Measurements from ENCODE around the gene DNASE2.

The DNASE2 gene

DNA sequence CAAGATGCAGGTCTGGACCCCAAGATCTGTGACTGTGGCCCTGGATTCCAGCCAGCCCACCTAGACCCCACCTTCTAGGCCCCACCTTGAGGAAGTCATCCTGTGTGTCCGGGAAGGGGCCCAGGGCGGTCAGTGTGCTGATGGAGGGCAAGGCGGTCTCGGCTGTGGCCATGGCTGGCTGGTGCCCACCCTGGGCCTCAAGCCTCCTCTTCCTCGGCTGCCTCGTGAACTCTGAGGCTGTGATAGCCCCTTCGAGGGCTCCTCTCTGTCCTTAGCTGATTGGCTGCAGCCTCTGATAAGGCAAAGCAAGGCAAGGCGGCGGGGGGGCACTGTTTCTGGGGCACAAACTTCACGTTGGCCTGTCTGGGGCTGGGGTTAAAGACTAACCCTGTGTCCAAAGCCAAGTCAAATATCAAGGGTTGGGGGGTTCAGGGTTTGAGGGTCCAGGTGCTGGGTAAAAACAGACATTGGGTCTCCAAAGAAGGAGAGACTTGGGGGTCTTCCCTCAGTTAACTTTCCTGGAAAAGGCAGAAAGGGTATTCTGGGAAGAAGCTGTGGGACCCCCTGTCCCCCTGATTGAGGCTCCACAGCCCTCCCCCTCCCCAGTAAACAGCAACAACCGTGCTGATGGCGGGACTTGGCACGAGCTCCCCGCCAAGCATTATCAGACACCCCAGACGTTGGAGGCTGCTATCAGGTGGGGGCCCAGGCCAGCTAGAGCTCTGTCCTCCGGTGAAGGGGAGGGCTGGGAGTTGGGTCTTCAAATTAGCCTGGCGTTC, 5.9 kb upstream of the DNASE2 start, which contains the start of gene KLF1:
TSS of gene KLF1 (minus strand) at position 233 of the 779 bp plus-strand sequence. CDS start at position 172, 61 bp downstream.
- DNase-seq (ENCODE audit: extremely low read depth in 1 of 2, low read depth in 1 of 2), result no peak

DNA sequence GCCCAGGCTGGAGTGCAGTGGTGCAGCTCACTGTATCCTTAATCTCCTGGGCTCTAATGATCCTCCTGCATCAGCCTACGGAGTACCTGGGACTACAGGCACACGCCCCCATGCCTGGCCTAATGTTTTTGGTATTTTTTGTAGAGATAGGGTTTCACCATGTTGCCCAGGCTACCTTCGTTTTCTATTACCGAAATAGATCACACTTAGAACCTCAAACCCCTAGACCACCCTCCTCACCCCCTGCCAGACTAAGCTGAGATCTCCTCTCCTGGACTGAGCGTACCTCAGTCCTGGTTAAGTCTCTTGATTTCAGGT, 5.4 kb upstream of the DNASE2 start:
- no peak for DNase-seq (ENCODE audit: extremely low read depth in 1 of 2, low read depth in 1 of 2)

DNA sequence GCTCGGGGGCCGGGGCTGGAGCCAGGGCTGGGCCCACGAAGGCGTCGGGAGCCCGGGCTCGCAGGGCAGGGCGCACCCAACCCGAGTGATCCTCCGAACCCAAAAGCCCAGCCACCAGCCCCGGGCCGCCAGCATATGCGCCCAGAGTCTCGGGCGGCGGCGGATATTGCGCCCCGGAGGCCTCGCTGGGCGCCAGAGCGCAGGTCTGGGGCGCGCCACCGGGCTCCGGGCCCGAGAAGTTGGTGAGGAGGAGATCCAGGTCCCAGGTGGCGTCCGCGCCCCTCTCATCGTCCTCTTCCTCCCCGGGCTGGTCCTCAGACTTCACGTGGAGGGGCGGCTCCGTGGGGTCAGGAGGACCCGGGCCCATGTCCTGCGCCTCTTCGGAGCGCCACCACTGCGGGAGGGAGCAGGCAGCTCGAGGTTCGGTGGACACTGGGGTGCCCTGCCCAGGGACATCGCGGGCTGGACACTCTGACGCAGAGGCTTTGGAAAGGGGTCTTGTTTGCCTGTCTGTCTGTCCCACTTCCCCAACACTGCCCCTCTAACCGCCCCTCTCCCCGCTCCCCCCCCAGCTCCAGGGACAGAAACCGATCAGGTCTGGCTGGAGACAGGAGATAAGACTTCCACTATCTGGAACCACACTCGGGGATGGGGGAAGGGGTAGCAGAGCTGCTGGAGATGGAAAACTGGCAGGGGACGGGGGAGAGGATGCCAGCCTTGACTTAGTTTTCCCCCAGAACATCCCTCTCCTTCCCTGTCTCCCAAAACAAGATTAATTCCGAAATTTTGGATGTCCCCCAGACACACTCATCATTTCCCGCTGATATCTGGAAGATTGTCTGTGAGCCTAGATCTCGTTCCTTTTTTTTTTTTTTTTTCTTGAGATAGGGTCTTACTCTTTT, 4.8 kb upstream of the DNASE2 start:
- no peak for DNase-seq (ENCODE audit: extremely low read depth in 1 of 2, low read depth in 1 of 2)

DNA sequence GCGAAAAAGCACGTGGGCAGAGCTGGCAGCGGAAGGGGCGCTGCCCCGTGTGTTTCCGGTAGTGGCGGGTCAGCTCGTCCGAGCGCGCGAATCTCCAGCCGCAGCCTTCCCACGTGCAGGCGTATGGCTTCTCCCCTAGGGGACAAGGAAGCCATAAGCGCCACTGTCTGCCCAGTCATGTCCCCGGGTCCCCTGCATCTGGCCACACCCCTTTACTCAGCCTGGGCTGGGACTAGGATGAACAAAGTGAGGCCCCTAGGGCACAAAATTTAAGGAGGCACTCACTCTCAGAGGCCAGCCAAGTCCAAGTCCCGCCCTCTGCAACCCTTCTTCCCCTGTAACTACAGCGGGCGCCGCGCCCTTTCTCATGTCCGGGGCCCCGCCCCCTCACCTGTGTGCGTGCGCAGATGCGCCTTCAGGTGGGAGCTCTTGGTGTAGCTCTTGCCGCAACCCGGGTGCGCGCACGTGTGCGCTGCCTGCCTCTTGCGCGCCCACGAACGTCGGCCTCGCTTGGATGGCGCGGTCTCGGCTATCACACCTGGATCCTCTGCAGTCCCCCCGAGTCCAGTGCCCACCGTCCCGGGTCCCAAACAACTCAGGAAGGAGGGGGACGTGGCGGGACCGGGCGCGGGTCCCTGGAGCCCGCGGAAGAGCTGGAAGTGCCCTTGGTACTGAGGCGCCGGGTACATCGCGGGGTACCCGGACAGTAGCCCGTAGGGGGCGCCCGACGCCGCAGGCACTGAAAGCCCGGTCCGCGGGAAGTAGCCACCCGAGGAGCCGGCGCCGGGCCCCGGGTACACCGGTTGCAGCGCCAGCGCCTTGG, 3.9 kb upstream of the DNASE2 start:
- DNase-seq (ENCODE audit: extremely low read depth in 1 of 2, low read depth in 1 of 2), result peak; percentile 71 to 91

DNA sequence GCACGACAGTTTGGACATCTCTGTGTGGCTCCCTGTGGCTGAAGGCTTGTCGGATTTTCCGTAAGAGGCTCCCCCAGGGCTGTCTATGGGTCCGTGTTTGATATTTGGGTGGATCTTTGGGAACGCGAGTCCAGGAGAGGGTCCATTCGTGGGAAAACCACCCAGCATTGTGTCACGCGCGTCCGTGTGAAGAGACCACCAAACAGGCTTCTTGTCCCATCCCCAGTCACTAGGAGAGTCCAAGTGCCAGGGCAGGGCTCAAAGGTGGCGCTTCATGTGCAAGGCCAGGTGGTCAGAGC, 3.3 kb upstream of the DNASE2 start:
- DNase-seq (ENCODE audit: extremely low read depth in 1 of 2, low read depth in 1 of 2), result no peak

DNA sequence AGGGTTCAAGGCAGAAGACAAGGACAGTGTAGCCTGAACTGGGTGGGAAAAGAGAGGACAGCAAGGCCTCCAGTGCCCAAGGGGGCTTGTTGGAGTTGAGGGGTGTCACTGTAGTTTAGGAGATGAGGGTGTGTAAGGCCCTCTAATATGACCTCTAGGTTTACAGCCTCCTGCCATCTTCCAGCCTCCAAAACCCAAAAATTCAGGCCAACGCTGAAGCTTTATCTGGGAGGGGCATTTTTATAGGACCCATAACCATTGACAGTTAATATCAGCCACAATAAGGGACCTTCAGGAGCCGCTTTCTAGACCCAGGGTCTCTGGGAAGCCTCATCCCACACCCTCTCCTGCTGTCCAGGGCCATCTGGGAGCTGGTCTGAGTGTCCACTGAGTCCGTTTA, 3.0 kb upstream of the DNASE2 start:
- DNase-seq (ENCODE audit: extremely low read depth in 1 of 2, low read depth in 1 of 2), result no peak

DNA sequence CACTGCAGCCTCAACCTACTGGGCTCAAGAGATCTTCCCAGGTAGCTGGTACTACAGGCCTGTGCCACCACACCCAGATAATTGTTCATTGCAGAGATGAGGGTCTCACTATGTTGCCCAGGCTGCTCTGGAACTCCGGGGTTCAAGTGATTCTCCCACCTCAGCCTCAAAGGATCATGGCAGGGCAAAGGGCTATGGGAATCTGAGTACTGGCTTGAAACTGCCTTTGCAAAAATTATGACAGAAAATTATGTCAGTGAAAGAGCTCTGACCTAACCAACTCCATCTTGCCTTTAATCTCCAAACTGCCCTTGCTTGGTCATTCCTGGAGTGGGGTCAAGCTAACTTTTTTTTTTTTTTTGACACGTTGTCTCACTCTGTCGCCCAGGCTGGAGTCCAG, 1.3 kb upstream of the DNASE2 start:
- DNase-seq (ENCODE audit: extremely low read depth in 1 of 2, low read depth in 1 of 2), result no peak

DNA sequence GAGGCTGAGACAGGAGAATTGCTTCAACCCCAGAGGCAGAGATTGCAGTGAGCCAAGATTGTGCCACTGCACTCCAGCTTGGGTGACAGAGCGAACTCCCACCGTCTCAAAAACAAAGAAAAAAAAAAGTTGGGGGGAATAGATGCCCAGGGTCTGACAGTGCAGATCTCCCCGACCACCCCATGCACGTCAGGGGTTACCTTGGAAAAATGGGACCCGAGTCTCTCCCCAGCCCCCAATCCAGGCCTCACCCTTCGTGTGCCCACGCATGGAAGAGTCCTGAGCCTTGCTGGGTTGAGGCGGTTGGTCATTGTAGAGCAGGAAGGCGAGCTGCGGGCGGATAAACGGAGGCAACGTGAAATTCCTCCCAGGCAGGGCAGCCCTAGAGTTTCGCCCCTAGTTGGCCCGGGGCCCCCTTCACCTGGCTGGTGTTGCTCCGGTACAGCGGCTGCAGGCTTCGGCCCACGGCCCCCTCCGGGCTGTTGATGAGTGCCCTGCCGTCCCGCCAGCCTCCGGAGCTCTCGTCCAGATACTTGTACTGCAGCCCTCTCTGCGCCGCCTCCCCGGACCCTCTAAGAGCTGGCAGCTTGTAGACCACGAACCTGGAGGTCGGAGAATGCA, 588 bp downstream of the DNASE2 start:
- DNase-seq (ENCODE audit: extremely low read depth in 1 of 2, low read depth in 1 of 2), result no peak

DNA sequence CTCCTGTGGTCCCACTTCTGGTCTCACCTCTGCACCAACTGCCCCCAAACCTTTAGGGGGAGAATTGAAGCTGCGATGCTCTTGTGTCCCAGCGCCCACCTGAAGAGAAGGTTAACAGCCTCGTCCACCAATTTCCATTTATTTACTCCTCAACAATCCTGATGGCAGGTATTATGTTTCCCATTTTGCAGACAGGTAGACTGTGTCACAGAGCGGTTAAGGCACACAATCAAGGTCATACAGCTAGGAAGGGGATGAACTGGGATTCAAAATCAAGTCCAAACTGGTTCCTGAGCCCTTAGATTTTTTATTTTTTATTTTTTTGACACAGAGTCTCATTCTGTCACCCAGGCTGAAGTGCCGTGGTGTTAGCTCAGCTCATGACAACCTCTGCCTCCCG, 6.2 kb downstream of the DNASE2 start:
- no peak for DNase-seq (ENCODE audit: extremely low read depth in 1 of 2, low read depth in 1 of 2)

DNA sequence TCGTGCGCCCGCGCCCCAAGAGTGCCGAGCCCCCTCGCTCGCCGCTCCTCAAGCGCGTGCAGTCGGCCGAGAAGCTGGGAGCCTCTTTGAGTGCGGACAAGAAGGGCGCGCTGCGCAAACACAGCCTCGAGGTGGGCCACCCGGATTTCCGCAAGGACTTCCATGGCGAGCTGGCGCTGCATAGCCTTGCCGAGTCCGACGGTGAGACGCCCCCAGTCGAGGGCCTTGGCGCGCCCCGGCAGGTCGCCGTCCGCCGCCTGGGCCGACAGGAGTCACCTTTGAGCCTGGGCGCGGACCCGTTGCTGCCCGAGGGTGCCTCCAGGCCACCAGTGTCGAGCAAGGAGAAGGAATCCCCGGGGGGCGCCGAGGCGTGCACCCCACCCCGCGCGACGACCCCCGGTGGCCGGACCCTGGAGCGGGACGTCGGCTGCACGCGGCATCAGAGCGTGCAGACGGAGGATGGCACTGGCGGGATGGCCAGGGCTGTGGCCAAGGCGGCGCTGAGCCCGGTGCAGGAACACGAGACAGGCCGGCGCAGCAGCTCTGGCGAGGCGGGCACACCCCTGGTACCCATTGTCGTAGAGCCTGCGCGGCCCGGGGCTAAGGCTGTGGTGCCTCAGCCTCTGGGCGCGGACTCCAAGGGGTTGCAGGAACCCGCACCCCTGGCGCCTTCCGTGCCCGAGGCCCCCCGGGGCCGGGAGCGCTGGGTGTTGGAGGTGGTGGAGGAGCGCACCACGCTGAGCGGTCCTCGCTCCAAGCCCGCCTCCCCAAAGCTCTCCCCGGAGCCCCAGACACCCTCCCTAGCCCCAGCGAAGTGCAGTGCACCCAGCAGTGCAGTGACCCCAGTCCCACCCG, 7.1 kb downstream of the DNASE2 start:
- DNase-seq (ENCODE audit: extremely low read depth in 1 of 2, low read depth in 1 of 2), result no peak

DNA sequence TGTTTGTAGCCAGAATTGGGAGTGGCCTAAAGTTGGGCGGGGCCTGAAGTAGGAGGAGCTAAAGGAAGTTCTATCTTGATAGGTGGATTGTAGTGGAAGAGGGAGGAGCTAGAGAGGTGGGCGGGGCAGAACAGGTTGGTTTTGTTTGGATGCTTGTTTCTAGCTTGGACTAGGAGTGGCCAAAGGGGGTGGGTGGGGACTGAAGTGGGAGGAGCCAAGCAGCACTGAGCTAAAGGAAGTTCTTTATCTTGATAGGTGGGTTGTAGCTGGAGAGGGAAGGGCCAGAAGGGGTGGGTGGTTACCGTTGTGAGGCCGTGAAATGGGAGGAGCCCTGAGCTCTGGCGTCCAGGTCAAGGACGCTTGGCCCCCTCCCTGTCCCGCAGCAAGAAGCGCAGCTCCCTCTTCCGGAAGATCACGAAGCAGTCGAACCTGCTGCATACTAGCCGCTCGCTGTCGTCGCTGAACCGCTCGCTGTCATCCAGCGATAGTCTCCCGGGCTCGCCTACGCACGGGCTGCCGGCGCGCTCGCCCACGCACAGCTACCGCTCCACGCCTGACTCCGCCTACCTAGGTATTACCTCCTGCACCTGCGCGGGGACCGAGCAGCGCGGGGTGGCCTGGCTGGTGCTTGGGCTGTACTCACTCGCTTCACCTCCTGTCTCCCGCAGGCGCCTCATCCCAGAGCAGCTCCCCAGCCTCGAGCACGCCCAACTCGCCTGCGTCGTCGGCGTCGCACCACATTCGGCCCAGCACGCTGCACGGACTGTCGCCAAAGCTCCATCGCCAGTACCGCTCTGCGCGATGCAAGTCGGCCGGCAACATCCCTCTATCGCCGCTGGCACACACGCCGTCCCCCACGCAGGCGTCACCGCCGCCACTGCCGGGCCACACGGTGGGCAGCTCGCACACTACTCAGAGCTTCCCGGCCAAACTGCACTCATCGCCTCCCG, 8.0 kb downstream of the DNASE2 start:
- DNase-seq (ENCODE audit: extremely low read depth in 1 of 2, low read depth in 1 of 2), result peak in 1 of 2 donors; percentile 56

DNA sequence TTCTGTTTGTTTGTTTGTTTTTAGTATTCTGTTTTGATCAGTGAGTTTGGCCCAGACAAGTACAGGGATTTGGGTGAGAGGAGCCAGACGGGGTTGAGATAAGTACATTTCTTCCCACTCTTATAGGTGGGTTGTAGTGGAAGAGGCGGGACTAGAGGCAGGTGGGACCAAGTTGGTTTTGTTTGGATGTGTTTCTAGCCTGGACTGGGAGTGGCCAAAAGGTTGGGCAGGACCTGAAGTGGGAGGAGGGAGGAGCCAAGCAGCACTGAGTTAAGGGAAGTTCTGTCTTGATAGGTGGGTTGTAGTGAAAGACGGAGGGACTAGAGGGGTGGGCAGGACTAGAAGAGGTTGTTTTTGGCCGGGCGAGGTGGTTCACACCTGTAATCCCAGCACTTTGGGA, 9.0 kb downstream of the DNASE2 start:
- DNase-seq (ENCODE audit: extremely low read depth in 1 of 2, low read depth in 1 of 2), result no peak

DNA sequence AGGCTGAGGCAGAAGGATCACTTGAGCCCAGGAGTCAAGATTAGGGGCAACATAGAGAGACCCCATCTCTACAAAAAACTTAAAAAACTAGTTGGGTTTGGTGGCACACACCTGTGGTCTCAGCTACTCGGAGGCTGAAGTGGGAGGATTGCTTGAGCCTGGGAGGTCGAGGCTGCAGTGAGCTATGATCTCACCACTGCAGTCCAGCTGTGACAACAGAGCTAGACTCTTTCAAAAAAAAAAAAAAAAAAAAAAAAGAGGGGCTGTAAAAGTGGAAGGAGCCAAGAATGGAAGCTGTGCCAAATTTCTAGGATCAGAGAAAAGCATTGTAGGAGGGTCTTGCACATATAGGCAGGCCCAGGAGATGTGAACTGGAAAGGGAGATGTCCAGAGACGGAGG, 9.6 kb downstream of the DNASE2 start:
- no peak for DNase-seq (ENCODE audit: extremely low read depth in 1 of 2, low read depth in 1 of 2)

DNA sequence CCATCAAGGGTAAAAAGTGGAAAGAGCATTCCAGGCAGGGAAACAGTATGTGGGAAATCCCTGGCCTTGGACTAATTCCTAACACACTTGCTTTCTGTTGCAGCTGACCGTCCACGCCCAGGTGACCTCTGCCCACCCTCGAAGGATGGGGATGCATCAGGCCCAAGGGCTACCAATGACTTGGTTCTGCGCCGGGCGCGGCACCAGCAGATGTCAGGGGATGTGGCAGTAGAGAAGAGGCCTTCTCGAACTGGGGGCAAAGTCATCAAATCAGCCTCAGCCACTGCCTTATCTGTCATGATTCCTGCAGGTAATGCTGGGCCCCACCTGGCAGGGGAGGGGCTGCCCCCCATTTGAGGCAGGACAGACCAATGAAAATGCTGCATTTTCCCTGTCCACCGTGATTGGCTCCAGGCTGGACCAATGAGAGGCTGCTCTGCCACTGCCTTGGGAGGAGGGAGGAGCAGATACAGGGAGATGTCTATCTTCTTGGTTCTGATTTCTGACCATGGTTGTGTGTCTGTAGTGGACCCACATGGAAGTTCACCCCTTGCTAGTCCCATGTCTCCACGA, 12.6 kb downstream of the DNASE2 start:
- DNase-seq (ENCODE audit: extremely low read depth in 1 of 2, low read depth in 1 of 2), result no peak

DNA sequence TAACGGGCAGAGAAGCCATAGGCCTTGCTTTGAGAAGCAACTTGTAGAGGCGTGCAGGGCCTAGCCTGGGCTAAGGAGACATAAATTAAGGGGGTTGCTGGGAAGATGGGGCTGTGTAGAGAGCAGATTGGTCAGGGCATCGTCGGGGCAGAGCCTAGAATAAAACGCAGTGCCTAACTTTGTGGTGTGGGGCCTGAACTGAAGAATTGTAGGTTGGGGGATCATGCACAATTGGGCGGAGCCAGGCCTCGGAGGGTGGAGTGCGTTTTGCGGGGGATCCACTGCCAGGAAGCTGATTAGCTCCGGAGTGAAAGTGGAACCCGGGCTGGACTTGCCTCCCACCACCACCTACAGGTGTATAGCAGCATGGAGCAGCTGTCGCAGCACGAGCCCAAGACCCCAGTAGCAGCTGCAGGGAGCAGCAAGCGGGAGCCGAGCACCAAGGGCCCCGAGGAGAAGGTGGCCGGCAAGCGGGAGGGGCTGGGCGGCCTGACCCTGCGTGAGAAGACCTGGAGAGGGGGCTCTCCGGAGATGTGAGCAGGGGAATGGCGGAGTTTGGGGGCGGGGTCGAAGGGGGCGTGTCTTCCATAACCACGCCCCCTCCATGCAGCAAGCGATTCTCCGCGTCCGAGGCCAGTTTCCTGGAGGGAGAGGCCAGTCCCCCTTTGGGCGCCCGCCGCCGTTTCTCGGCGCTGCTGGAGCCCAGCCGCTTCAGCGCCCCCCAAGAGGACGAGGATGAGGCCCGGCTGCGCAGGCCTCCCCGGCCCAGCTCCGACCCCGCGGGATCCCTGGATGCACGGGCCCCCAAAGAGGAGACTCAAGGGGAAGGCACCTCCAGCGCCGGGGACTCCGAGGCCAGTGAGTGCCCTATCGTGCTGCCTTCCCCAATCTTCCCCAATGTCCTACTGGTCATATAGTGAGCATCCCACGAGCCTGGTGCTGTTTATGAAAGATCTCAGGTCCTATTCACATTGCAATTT, 13.8 kb downstream of the DNASE2 start:
- DNase-seq (ENCODE audit: extremely low read depth in 1 of 2, low read depth in 1 of 2), result peak in 1 of 2 donors; percentile 39

DNA sequence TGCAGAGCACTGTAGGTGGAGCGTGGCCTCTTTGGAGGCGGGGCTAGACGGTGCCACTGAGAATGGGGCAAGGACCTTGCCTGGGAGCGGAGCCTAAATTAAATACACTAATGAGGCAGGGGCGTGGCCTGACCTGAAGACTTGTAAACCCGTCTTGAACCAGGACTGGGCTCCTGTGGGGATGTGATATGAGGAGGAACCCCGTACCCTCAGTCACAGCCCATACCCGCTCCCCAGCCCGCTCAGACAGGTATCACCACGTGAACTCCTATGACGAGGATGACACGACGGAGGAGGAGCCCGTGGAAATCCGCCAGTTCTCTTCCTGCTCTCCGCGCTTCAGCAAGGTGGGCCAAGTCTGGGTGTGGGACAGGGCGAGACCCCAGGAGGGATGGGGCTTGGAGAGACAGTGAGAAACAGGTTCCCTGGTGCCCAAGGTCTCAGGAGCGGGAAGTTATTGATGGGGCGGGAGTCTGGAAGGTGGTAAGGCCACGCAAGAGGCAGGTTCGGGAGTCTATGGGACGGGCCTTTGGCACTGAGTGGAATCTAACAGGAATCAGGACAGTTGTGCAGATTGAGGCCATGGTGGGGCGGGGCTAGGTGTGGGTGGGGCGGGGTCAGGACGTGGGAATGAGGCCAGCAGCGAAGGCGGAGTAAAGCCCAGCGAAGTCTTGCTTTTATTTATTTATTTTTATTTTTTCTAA, 14.7 kb downstream of the DNASE2 start:
- DNase-seq (ENCODE audit: extremely low read depth in 1 of 2, low read depth in 1 of 2), result no peak
